Stimulated activated CD4-positive, alpha-beta T cell treated with anti-CD3 and anti-CD28 coated beads, TNF-alpha, amount 100 ng/mL, for 48 hours (primary cell): ENCODE results near the gene GIMAP4.
"Not testable (repeated sequence)": the region's sequence is repeated elsewhere in the genome, so short reads cannot be mapped to it uniquely, and the experiment has no call there.

Experiments used
- DNase-seq, 3 donors: peaks; one replicate each; pipeline ENCODE4 v3.0.0-alpha.2; 2020; ENCODE audit warnings: low read depth in 3 of 3

Gene GIMAP4

DNA sequence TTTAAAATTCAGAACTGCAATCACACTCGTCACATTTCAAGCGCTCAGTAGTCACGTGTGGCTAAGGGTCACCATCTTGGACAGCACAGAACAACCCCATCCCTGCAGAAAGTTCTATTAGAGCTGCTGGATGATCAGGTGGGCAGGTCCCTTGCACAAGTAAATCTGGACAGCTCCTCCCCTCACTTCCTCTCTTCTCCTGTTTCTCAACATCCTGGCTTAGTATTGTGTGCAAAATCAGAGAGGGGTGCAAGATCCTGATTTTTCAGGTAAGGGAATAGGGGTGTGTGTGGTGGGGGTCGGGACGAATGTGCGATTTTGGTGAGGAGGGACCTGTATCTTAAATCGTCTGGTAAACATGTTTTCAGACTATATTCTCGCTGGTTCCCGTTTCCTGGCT is at the start of gene GIMAP4:
GIMAP4 (plus strand) TSS at position 222 of the 400 bp plus-strand sequence. CDS start 2,512 bp downstream, outside the sequence.
- no peak for DNase-seq

DNA sequence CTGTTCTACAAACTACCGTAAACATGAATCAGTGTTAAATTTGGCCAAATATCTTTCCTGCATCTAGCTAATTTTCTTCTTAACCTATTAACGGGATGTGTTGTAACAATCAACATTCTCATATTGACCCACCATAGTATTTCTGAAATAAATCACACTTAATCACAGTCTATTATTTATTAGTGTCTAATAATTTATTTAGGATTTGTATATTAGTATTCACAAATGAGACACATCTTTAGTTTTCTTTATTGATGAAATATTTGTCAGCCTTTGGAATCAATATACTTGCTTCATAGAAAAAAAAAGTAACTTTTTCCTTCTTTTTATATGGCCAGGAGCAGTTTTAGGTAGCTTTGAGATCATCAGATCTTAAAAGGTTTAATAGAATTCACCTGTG is 47.9 kb upstream of the GIMAP4 start:
- DNase-seq, result no peak

DNA sequence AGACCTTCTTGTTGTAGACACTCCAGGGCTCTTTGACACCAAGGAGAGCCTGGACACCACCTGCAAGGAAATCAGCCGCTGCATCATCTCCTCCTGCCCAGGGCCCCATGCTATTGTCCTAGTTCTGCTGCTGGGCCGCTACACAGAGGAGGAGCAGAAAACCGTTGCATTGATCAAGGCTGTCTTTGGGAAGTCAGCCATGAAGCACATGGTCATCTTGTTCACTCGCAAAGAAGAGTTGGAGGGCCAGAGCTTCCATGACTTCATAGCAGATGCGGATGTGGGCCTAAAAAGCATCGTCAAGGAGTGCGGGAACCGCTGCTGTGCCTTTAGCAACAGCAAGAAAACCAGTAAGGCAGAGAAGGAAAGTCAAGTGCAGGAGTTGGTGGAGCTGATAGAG is 47.0 kb upstream of the GIMAP4 start:
- DNase-seq, result no peak

DNA sequence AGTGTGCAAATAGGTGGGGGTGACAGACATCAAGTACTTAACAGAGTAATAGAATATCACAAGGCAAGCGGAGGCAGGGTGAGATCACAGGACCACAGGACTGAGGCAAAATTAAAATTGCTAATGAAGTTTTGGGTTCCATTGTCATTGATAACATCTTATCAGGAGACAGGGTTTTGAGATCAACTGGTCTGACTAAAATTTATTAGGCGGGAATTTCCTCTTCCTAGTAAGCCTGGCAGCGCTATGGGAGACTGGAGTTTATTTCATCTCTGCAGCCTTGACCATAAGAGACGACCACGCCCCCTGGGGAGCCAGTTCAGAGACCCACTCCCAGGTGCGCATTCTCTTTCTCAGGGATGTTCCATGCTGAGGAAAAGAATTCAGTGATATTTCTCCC is 44.3 kb upstream of the GIMAP4 start:
- not testable (repeated sequence) for DNase-seq

DNA sequence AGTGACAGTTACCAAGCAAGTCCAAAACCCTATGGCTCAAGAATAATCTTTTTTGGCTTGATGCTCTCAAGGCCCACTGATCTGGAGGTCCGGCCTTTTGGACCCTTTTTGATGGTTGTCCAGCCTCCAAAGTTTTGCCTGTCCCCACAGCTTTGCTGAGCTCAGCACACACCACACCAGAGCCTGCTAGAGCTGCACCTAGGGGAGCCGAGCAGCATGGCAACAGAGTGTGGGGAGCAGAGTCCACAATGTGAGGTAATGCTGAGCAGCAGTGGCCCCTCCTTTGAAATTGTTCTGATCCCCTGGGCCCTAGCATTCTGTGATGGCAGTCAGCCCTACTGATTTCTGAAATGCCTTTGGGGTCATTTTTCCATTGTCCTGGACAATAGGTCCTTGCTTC is 43.2 kb upstream of the GIMAP4 start:
- no peak for DNase-seq

DNA sequence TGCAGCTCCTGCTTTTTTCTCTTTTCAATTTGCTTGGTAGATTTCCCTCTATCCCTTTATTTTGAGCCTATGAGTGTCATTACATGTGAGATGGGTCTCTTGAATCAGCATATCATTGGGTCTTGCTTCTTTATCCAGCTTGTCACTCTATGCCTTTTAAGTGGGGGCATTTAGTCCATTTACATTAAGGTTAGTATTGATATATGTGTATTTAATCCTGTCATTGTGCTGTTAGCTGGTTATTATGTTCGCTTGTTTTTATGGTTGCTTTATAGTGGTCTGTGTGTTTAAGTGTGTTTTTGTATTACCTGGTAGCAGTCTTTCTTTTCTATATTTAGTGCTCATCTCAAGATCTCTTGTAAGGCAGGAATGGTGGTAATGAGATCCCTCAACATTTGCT is 35.5 kb upstream of the GIMAP4 start:
- no peak for DNase-seq

DNA sequence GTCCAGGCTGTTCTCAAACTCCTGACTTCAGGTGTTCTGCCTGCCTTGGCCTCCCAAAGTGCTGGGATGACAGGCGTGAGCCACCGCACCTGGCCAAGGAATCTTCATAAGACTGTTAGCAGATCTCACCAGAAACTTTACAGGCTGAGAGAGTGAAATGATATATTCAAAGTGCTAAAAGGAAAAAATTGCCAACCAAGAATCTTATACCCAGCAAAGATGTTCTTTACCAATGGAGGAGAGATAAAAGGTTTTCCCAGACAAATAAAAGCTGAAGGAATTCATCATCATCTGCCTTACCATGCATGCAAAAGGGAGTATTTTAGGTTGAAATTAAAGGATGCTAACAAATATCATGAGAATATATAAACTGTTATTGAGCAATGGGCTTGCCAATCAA is 28.9 kb upstream of the GIMAP4 start:
- DNase-seq, result no peak

DNA sequence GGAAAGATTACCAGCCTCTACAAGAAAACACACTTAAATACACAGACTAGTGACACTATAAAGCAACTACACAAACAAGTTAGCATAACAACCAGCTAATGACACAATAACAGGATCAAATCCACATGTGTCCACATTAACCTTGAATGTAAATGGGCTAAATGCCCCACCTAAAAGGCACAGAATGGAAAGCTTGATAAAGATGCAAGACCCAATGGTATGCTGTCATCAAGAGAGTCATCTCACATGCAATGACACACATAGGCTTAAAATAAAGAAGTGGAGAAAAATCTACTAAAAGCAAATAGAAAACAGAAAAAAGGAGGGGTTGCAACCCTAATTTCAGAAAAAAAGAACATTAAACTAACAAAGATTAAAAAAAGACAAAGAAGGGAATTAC is 14.0 kb upstream of the GIMAP4 start:
- no peak for DNase-seq

DNA sequence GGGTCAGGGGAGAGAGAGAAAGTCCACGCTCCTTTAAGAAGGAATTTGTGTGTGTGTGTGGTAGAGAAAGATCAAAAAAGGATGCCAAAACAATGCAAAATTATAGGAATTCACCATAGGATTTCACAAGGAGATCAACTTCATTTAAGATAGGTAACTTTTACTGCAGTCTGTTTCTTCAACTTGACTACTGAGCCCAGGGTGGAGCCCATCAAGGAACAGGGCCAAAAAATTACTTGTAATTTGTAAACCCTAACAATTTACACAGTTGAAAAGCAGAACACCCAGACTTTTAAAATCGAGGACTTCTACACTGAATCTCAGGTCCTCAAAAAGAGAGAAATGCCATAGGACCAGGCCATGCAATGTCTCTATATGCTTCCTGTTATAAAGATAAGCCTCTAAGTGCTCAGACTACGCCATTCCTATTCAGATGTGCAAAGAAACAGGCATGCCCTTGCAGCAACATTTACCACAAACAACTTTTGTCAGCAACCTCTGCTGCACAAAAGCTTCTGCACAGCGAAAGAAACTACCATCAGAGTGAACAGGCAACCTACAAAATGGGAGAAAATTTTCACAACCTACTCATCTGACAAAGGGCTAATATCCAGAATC is 10.6 kb upstream of the GIMAP4 start:
- no peak for DNase-seq

DNA sequence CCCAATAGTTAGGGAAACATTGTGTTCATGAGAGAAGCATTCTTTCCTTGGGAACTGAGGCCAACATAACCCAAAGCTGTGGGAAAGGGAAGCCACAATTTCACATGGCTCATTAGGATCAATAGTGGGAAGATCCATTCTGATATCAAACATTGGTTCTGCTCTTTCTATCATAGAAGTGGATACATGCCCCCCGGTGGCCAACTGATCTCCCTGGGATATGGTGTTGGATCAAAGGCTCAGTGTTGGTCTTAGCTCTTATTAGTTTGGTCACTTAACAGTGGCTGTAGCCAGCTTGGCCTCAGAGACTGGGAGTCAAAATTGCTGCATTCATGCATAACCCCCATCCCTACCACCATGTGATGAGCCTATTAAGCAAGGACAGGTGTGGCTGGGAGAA is 6.7 kb upstream of the GIMAP4 start:
- DNase-seq, result no peak

DNA sequence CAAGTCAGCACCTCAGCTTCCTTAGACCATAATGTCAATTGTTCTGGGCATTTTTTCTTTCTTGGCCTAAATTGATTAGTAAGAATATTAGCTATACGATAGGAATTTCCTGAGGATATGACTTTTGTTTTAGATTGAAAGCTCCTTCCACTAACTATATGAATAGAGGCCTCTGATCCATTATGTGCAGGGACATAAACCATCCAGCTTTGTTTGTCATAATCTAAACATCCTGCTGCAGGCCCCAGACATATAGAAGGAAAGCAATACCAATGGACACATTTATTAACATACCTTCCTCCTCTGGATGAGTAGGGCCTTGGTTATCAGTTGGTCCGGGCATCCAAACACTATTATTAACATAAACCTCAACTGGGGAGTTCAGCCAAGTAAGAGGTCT is 4.3 kb upstream of the GIMAP4 start:
- no peak for DNase-seq

DNA sequence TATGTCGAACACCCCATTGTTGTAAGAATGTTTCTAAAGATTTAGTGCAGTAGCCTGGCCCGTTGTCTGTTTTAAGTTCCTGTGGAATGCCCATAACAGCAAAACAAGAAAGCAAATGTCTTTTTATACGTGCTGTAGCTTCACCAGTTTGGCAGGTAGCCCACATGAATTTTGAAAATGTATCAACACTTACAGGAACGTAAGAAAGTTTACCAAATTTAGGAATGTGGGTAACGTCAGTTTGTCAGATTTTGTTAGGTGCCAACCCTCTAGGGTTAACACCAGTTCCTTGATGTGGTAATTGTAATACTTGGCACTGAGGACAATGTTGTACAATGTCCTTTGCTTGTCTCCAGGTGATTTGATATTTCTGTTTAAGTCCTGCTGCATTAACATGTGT is 3.2 kb upstream of the GIMAP4 start:
- no peak for DNase-seq

DNA sequence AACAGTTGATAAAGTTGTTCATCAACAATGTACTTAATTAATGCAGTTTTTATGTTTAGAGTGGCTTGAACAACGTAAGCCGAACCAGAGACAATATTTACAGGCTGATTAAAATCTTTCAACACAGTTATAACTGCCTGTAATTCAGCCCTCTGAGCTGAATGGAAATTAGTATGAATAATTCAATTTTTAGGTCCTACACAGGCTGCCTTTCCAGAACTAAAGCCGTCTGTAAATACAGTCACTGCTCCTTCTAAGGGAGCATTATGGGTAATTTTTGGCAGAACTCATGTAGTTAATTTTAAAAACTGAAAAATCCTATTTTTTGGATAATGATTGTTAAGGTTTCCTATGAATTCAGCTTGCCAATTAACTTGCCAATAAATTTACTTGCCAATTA is 2.6 kb upstream of the GIMAP4 start:
- DNase-seq, result no peak

DNA sequence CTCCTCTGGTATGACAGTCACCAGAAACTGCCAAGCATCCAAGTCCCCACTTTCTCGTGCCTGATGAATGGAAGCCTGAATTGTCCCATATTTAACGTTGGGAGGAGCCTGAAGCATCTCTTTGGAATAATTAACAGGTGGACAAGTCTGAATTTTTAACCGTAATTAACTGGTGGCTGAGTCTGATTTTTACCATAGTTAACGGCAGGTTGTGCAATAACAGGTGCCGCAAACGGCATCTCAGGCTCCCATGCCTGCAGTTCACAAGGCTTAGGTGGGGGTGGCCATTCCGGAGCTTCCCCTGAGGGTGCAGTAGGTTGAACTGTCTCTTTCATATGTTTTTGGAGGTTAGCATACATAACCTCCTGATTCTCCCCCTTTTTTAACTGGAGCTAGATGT is 2.0 kb upstream of the GIMAP4 start:
- DNase-seq, result no peak

DNA sequence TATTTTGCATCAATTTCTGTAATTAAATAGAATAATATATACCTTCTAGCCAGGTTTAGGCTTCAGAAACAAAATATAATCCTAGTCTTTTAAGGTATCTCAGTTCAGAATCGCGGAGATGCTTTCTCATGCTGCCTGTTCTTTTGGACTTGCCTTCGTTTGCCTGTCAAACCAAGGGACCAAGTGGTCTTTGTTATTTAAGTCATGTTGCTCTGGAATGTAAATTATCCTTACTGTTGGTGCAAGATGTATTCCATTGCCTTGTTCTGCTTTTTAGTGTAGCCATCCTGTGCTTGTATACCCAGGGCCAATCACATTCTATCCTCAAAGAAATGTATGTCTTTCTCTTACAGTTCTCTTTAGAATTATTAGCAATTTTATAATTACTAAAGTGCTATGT is 1.1 kb upstream of the GIMAP4 start:
- no peak for DNase-seq

DNA sequence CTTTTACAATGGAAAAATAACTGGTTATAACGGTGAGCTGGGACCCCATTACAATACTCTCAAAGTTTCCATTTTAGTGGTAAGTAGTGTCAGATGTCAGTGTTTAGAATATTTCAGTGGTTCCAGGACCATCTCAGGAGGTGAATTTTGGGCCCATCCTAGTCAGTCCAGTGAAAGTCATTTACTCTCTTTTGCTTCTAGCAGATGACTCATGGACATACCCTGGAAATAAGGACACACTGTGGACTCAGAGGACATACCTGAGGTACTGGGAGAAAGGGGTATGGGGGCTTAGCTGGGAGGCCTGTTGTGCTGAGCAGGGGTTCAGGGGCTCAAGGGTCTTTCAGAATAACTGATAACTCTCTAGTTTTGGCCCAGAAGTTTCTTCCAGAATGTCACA is 618 bp upstream of the GIMAP4 start:
- DNase-seq, result no peak

DNA sequence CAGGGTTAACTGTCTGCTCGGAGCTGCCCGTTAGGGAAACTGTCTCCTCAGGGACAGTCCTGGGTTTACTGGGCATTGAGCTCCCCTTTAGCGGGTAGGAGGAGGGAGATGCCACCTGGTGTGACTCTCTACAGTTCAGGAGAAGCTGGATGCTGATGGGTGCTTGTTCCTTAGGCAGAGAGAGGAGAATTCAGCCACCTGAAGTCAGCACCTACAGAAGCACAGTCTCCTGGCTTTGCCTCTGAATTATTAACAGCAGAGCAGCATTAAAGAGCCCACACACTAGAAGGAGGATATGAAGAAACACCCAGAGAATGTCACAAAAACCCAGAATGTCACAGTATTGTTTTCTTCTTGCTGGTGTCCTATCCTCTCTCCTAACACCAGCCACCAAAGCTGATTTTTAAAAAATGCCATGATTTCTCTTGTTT is 696 bp downstream of the GIMAP4 start:
- no peak for DNase-seq

DNA sequence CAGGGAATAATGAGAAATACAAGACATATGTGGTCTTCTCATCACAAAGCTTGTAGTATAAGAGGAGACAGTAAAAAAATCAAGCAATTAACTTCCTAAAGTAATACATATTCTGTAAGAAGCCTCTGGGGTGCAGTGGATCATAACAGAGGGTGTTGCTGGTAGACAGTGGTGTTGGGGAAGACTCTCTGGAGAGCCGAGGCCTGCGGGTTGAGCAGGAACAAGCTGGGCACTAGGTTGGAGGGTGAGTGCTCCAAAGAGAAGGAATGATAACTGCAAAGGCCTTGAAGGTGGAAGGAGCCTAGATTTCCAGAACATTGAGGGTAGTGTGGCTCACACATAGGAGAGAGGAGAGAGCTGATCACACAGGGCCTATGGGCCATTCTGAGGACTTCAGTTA is 1.5 kb downstream of the GIMAP4 start:
- no peak for DNase-seq

DNA sequence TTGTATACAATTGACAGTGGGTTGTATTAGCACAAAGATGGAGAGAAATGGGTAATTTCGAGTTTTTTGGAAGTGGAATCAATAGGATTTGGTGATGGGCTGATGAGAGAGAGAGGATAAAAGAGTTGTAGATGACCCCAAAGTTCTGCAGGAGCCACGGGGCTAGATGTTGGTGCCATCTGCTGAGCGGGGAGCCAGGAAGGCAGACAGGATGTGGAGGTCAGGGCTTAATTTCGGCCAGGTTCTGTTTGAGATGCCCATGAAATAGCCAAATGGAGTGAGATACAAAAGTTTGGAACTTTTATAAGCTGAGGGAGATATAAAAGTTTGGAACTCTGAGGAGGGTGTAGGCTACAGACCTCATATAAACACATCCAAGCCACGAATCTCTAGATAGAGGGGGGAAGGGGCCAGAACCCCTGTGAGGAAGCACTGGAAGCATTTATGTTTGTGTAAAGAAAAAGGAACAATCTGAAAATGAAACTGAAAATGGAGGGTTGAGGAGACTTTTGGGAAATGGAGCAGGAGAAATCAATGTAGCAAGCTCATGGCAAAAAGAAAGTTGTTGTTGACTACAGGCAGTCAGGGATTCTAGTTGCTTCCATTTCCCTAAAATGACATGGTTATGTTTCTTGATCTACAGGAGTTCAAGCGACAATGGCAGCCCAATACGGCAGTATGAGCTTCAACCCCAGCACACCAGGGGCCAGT is 2.2 kb downstream of the GIMAP4 start:
- DNase-seq, result no peak

DNA sequence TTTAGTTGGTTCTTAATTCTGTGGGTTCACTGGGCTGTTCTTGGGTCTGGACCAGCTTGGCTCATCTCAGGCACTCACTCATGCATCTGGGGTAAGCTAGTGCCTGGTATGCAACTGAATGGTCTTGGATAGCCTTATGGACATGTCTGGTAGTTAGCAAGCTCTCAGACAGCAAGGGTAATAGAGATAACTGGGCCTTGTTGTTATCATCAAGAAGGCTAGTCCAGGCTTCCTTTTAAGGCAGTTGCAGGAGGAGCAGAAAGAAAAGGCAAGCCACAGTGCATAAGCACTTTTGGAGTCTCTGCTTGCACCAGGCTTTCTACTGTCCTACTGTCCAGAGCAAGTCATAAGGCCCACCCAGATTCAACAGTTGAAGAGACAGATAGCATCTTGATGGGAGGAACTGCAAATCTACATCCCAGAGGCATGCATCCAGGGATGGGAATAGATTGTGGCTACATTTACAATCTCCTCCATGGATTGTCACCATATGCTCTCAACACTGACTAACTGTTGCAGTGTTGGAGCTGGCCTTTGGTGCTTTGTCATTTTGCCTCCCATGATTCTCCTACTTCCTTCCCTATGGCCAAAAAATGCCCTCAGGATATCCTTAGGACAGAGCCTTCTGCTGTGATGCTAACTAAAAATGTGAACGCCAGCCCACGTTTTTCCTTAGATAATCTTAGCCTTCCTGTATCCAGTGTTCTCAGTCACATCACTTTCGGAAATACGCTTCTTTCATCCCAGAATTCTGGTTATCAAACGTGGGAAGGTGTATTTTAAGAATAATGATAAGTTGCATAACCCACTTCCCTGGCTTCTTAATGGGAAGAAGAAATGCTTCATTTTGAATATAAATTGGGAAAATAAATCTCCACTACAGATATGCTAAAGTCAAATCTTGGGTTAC is 3.6 kb downstream of the GIMAP4 start:
- no peak for DNase-seq

DNA sequence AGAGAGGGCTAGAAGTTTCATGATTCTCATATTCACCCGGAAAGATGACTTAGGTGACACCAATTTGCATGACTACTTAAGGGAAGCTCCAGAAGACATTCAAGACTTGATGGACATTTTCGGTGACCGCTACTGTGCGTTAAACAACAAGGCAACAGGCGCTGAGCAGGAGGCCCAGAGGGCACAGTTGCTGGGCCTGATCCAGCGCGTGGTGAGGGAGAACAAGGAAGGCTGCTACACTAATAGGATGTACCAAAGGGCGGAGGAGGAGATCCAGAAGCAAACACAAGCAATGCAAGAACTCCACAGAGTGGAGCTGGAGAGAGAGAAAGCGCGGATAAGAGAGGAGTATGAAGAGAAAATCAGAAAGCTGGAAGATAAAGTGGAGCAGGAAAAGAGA is 5.3 kb downstream of the GIMAP4 start:
- DNase-seq, result no peak

DNA sequence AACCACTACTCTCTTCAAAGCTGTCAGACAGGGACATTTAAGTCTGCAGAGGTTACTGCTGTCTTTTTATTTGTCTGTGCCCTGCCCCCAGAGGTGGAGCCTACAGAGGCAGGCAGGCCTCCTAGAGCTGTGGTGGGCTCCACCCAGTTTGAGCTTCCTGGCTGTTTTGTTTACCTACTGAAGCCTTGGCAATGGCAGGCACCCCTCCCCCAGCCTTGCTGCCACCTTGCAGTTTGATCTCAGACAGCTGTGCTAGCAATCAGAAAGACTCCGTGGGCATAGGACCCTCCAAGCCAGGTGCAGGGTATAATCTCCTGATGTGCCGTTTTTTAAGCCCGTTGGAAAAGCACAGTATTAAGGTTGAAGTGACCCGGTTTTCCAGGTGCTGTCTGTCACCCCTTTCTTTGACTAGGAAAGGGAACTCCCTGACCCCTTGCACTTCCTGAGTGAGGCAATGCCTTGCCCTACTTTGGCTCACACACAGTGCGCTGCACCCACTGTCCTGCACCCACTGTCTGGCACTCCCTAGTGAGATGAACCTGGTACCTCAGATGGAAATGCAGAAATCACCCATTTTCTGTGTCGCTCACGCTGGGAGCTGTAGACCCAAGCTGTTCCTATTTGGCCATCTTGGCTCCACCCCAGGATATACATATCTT is 12.9 kb downstream of the GIMAP4 start:
- not testable (repeated sequence) for DNase-seq
